HEK293T (cell line): Measurements from ENCODE around the gene TFDP1.

Experiments used
- BHLHE40 ChIP-seq: fragments of 450-650 bp; IDR thresholded peaks from 2 replicates; pipeline ENCODE4 v1.6.1; 2016; ENCODE audit warnings: mild to moderate bottlenecking, moderate library complexity, borderline replicate concordance
- FOXK2 ChIP-seq: fragments of 450-650 bp; IDR thresholded peaks from 2 replicates; pipeline ENCODE4 v1.6.1; 2016; ENCODE audit warnings: mild to moderate bottlenecking
- LEF1 ChIP-seq: fragments of 450-650 bp; IDR thresholded peaks from 2 replicates; pipeline ENCODE4 v1.6.1; 2017; ENCODE audit warnings: mild to moderate bottlenecking, borderline replicate concordance
- NFRKB ChIP-seq: fragments of 450-650 bp; IDR thresholded peaks from 2 replicates; pipeline ENCODE4 v1.6.1; 2016; ENCODE audit warnings: mild to moderate bottlenecking, moderate library complexity
- PKNOX1 ChIP-seq: fragments of 450-650 bp; IDR thresholded peaks from 2 replicates; pipeline ENCODE4 v1.6.1; 2016
- SUZ12 ChIP-seq: fragments of 450-650 bp; IDR thresholded peaks from 2 replicates; pipeline ENCODE4 v1.6.1; 2016; ENCODE audit warnings: mild to moderate bottlenecking
- ZNF384 ChIP-seq: fragments of 450-650 bp; IDR thresholded peaks from 2 replicates; pipeline ENCODE4 v1.6.1; 2016

- TF ChIP-seq FOXK2 (no peak), SUZ12 (no peak), BHLHE40 (no peak), ZNF384 (no peak), NFRKB (no peak), PKNOX1 (no peak), LEF1 (no peak)
Observed at GRCh38 chr13:113544071-113544891, 40.3 kb upstream of the TFDP1 start.
